ENCODE data around the gene DCDC2B.
"Not testable (repeated sequence)": the region's sequence is repeated elsewhere in the genome, so short reads cannot be mapped to it uniquely, and the experiment has no call there.

The DCDC2B gene

DNA sequence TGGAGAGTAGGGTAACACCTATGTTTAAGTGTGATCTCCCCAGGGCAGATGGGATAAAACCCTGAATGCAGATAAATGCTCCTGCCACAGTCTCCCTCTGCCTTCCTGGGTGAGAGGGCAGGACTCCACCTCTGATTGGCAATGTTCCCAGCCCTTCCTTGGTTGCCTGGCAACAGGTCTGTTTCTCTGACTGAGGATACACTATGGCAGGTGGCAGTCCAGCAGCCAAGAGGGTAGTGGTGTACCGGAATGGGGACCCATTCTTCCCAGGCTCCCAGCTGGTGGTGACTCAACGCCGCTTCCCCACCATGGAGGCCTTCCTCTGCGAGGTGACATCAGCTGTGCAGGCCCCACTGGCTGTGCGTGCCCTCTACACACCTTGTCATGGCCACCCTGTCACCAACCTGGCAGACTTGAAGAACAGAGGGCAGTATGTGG lies at the start of gene DCDC2B:
TSS of gene DCDC2B (plus strand) at position 199 of the 438 bp plus-strand sequence. CDS start at position 204, 5 bp downstream.
- no peak for DNase-seq (ENCODE audit: low read depth)
- H3K4me3 ChIP-seq (ENCODE audit: low read depth, low read length): no peak within 1 kb of the TSS

DNA sequence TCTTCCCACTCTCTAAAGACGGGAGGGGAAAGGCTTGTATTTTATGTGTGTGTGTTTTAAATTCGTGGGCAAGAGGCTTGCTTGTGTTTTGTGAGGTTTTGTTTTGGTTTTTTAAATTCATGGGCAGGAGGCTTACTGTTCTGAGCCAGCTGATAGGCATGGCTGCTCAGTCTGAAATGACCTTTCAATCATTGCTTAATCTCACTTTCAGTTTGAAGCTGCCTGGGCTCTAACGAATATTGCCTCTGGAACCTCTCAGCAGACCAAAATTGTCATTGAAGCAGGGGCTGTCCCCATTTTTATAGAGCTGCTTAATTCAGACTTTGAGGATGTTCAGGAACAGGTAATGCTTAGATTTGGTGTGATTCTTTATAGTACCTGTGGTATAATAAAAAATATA lies 49.7 kb upstream of the DCDC2B start:
- DNase-seq (ENCODE audit: low read depth): no peak
- H3K4me3 ChIP-seq (ENCODE audit: low read depth, low read length): no peak overlapping the region

DNA sequence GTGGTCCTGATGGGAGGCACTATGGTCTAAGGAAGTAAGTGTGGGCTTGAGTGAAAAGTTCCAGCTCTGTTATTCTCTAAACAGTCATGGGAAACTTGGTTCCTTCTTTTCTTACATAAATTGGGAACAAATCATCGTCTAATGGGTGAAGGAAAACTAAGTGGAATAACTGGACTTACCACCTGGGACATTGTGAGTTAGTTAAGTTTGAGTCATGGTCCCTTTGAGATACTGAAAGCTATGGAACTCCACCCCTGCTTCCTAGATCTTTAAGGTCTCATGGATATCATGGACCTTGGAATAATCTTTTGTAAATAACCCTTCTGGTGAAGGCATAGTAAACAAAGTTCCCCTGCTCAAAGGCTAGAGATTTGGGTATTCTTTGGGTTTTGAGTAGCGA lies 45.5 kb upstream of the DCDC2B start:
- DNase-seq (ENCODE audit: low read depth): no peak
- H3K4me3 ChIP-seq (ENCODE audit: low read depth, low read length): no peak overlapping the region

DNA sequence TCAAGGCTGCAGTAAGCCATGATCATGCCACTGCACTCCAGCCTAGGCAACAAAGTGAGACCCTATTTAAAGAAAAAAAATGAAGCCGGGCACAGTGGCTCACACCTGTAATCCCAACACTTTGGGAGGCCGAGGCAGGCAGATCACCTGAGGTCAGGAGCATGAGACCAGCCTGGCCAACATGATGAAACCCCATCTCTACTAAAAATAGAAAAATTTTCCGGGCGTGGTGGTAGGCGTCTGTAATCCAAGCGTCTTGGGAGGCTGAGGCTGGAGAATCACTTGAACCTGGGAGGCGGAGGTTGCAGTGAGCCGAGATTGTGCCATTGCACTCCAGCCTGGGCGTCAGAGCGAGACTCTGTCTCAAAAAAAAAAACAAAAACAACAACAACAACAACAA lies 43.3 kb upstream of the DCDC2B start:
- H3K4me3 ChIP-seq (ENCODE audit: low read depth, low read length): not testable (repeated sequence)

DNA sequence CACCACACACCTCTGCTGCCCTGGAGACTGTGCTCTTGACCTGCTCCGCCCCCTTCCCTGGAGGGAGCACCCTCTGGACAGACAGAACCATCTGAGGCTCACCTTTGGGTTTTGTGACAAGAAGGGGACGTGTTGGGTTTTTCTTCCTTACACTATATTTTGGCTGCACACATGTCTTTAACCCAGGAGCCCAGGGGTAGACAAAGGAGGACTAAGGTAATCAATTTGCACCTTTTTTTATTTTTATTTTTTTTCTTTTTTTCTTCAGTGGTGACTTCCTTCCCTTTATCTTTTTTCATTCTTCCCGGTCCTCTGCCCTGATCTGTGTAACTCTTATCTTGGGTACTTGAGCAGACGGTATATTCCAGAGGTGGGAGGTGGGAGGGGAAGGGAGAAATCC lies 37.9 kb upstream of the DCDC2B start:
- no peak for DNase-seq (ENCODE audit: low read depth)
- H3K4me3 ChIP-seq (ENCODE audit: low read depth, low read length): no peak overlapping the region

More for the DNA sequence above, 43.3 kb upstream of the DCDC2B start:
- DNase-seq (ENCODE audit: low read depth): not testable (repeated sequence)

DNA sequence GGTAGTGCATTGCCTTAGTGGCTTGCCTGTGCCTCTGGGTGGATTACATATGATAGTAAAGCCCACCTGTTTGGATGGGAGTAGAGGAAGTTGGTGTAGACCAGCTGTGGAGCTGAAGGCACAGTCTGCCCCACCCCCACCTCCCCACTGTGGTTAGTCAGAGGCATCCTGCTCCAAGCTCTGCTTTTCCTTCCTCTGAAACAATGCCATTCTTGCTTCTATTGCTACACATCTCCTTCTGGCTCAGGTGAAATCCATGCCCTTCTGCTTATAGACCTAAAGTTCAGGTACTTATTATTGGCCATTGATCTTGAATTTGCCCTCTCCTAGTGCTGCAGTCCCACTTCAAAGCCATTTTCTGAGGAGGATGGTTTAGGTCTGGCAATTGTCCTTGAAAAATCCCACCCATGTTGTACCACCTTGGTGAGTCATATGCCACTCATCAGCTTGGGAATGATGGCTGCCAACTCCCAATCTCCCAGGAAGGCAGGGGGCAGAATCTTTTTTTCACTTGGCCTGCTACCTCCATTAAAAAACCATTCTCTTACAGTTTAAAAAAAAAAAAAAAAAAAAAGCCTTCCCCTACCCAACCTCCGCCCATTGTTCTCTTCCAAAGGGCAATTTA lies 36.2 kb upstream of the DCDC2B start:
- no peak for DNase-seq (ENCODE audit: low read depth)
- H3K4me3 ChIP-seq (ENCODE audit: low read depth, low read length): no peak overlapping the region

DNA sequence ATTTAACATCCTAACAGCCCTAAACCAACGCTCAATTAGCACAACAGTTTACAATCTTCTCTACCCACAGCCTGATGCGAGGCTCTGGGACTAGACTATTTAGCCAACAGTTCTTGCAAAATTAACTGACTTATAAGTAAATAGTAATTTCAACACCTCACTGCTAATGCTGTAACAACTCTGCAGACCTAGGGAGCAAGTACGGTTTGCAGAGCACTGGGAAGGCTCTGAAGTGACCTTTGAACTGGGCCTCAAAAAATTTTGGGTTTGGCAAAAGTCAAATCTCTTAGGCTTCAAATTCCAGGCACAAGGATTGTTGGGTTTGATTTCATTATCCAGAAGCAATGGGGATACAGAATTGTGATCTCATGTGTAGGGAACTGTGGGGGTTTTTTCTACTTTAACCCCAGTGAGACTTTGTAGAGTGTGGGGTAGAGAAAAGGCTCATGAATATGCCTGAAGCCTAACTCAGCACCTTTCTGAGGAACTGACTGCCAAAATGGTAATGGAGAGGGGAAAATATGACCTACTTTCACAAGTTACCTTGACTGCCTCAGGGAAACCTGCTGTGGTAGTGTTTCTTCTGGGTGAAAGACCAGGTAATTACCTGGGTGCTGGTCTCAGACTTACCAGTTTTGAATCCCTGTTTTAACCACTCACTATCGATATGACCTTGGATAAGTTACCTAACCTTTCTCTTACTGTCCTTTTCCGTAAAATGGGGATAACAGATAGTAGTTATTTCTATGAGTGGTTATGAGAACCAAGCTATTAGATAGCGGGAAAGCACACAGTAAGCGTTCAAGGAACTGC lies 30.3 kb upstream of the DCDC2B start:
- H3K4me3 ChIP-seq (ENCODE audit: low read depth, low read length): no peak overlapping the region
- no peak for DNase-seq (ENCODE audit: low read depth)

DNA sequence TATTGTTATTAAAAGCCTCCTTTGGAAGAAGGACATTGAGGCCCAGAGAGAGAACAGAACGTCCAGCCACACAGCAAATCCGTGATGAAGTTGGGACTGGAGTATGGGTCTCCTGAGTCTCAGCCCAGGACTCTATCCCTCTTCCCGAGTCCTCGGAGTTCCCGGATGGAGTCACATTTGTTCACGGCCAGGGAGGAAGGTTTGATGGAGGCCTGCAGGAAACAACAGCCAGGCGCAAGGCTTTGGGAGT lies 29.8 kb upstream of the DCDC2B start:
- DNase-seq (ENCODE audit: low read depth): no peak
- H3K4me3 ChIP-seq (ENCODE audit: low read depth, low read length): peak overlapping the region; percentile 62

DNA sequence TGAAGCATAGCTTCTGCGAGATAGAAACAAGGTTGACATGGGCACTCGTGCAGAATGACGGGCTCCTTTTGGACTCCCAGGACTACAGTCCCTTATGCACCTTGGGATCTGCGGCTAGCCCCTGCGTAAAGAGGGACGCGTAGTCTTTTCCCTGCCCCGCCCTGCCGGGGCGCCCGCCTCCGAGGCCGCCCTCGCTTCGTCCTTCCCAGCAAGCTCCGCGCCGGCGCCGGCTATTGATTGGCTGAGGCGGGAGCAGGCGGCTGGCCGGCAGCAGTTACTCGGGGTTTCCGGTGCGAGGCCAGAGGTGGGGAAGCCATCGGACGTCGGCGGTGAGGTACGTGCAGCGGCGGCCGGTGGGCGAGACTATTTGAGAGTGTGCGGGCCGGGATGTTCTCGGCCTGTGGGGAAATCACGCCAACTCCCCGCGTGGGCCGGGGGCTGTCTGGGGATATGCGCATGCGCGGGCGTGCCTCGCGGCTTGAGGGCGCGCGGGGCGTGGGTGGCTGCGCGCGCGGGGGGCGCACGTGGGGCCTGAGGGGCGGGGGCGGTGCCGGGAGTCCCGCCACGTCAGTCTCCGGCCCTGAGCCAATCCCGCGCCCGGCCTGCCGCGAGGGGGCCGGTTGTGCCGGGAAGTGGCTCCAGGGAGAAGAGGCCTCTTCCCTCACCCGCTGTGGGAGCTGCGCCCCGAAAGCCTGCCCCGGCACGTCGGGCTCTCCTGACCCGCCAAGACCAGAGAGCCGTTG lies 29.3 kb upstream of the DCDC2B start, which contains the start of gene TXLNA:
TSS of gene TXLNA (plus strand) at position 233 of the 743 bp plus-strand sequence. CDS start 671 bp downstream, outside the sequence.
- DNase-seq (ENCODE audit: low read depth): peak; percentile 75

DNA sequence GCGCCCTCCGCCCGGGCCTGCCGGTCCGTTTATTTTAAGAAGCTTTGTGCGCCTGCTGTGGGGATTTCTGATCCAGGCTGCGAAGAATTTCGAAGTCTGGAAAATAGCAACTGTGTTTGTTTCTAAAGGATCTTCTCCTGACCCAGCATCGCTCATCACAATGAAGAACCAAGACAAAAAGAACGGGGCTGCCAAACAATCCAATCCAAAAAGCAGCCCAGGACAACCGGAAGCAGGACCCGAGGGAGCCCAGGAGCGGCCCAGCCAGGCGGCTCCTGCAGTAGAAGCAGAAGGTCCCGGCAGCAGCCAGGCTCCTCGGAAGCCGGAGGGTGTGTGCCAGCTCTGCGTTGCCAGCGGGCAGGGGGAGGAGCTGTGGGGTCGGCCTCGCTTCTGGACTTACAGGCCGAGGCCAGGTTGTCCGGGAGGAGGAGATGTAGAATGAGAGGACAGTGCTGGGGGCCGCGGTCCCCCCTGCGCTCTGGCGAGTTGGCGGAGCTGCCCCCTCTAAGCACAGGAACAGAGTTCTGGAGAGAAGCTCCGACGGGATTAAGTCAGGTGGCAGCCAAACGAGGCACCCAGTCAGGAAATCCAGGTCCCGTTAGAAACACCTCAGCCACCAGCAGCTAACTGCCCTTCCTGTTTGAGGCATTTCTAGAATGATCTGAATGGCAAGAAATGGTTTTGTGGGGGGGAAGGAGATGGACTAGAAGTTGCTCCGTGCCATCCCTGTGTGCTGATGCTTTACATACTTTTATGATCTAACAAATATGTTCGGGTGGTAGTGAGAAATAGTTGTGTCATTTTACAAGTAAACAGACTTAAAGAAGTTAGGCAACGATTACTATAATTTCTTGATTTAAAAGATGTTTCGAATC lies 28.5 kb upstream of the DCDC2B start:
- no peak for DNase-seq (ENCODE audit: low read depth)
- peak overlapping the region; percentile 62 for H3K4me3 ChIP-seq (ENCODE audit: low read depth, low read length)

More for the DNA sequence above, 29.3 kb upstream of the DCDC2B start, which contains the start of gene TXLNA:
- H3K4me3 ChIP-seq (ENCODE audit: low read depth, low read length): peak within 1 kb of the TSS; percentile 62

DNA sequence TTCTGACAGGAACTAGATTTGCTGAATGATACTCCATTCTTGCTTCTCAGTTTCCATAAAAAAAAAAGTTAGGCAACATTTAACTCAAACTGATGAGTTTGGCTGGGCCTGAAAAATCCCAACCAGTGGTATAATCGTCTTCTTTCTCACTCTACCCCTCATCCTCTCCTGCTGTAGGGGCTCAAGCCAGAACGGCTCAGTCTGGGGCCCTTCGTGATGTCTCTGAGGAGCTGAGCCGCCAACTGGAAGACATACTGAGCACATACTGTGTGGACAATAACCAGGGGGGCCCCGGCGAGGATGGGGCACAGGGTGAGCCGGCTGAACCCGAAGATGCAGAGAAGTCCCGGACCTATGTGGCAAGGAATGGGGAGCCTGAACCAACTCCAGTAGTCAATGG lies 27.8 kb upstream of the DCDC2B start:
- peak overlapping the region; percentile 62 for H3K4me3 ChIP-seq (ENCODE audit: low read depth, low read length)
- DNase-seq (ENCODE audit: low read depth): no peak

DNA sequence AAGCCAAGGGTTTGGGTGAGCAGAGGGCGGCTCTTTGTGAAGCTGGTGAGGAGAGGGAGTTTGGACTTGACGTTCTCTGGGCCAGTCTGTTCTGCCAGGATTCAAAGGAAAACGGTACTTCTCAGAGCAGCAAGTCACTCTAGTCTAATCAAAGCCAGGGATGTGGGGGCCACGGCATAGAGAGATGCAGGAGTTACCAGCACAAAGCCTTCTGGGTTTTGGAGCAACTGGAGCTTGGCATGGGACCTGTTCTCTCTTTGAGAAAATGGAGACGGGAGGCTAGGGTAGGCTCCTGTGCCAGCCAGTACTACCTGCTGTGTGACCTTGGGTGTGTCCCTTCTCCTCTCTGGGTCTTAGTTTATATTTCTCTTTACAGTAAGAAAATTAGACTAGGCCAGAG lies 27.3 kb upstream of the DCDC2B start:
- H3K4me3 ChIP-seq (ENCODE audit: low read depth, low read length): peak overlapping the region; percentile 62
- DNase-seq (ENCODE audit: low read depth): no peak

DNA sequence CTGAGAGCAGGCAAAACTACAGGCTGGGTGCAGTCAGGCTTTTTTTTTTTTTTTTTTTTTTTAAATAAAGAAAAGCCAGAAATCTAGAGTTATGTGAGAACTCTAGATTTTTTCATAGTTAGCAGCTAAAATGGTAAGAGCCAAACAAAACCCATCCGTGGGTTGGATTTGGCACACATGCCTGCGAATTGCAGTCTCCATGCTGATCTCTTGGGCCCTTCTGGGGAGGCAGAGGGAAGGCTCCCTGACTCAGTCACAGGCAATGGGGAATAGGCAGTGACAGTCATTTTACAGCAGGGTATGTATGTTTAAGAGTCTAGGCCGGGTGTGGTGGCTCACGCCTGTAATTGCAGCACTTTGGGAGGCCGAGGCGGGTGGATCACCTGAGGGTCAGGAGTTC lies 26.8 kb upstream of the DCDC2B start:
- peak overlapping the region; percentile 62 for H3K4me3 ChIP-seq (ENCODE audit: low read depth, low read length)
- no peak for DNase-seq (ENCODE audit: low read depth)

DNA sequence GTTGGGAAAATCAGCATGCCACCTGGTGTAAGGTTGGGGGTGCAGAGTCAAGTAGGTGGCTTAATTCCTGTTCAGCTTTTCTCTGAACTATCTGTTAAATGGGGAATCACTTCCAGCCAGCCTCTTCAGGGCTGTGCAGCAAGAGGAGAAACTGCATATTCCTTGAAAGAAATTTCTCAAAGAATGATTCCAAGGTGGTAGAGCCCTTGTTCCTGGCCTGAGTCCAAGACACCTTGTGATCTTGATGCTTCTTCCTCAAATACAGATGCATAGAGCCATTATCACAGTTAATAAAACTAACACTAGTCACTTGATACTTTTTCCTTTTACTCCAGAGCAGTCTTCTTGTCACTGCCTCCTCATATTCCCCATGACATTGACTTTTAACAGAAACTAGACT lies 24.2 kb upstream of the DCDC2B start:
- DNase-seq (ENCODE audit: low read depth): no peak
- no peak overlapping the region for H3K4me3 ChIP-seq (ENCODE audit: low read depth, low read length)

DNA sequence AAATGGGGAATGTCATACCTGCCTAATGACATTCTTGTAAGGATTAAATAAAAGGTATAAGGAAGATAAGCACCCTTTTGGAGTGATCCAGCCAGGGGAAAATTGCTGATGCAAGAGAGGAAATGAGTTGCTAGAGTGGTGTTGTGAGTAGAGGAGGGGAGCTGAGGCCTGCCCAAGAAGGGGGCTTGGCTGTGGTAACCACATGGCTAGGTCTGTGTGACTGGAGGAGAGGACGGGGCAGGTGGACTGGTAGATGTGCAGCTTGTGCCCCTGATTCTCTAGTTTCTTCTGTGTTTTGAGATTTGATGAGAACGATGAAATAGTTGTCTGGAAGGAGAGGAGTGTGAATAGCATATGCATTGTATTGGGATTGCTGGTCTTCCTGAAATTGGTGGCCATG lies 22.8 kb upstream of the DCDC2B start:
- no peak for DNase-seq (ENCODE audit: low read depth)
- no peak overlapping the region for H3K4me3 ChIP-seq (ENCODE audit: low read depth, low read length)

DNA sequence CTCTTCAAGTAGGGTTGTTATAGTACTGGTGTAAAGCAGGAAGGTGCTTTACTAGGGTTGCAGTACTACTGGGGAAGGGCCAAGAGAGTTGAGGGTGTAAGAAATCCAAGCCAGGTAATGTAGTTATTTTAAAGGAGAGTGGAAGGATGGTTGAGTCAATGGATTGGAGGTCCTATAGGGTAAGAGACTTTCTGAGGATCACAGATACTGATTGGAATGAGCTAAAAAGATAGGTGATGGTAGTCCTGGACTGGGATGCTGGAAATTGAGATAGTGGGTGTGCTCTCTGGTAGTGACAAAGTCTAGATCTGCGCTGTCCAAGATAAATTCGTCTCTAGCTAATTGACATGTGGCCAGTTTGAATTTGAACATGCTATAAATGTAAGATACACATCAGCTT lies 22.4 kb upstream of the DCDC2B start:
- DNase-seq (ENCODE audit: low read depth): no peak
- no peak overlapping the region for H3K4me3 ChIP-seq (ENCODE audit: low read depth, low read length)

DNA sequence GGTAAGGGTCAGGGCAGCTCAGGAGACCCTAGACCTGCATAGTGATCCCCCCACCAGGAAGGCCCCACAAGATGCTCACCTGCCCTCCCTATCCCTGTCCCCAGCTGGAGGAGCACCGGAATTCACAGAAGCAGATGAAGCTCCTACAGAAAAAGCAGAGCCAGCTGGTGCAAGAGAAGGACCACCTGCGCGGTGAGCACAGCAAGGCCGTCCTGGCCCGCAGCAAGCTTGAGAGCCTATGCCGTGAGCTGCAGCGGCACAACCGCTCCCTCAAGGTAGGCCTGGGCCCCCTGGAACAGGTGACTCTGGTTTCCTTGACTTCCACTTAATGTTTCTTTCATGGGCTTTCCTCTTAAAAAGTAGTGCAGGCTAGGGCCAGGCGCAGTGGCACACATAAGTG lies 21.0 kb upstream of the DCDC2B start:
- no peak overlapping the region for H3K4me3 ChIP-seq (ENCODE audit: low read depth, low read length)
- DNase-seq (ENCODE audit: low read depth): no peak

DNA sequence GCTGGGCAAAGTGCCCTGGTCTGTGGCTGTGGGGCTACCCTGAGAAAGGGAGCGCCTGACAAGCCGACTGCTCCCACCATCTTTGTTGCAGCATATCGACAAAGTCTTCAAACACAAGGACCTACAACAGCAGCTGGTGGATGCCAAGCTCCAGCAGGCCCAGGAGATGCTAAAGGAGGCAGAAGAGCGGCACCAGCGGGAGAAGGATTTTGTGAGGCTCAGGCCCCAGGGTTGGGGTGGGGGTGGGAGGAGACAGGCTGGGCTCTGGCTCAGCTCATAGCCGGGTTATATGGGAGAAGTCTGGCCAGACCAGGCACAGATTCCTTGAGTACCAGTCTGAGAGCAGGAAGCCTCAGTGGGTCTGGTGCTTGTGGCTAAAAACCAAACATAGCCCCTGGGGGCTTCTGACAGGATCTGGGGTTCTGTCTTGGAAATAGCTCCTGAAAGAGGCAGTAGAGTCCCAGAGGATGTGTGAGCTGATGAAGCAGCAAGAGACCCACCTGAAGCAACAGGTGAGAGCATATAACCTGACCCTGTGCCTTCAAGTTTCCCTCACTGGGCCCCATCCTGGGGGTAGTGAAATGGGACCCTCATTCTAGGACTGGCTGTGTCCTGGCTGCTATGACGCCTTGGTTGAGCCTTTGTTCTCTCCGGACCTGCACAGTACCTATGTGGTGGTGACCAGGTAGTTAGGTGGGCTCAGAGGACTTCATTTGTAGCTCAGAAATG lies 16.5 kb upstream of the DCDC2B start:
- no peak for DNase-seq (ENCODE audit: low read depth)
- no peak overlapping the region for H3K4me3 ChIP-seq (ENCODE audit: low read depth, low read length)

DNA sequence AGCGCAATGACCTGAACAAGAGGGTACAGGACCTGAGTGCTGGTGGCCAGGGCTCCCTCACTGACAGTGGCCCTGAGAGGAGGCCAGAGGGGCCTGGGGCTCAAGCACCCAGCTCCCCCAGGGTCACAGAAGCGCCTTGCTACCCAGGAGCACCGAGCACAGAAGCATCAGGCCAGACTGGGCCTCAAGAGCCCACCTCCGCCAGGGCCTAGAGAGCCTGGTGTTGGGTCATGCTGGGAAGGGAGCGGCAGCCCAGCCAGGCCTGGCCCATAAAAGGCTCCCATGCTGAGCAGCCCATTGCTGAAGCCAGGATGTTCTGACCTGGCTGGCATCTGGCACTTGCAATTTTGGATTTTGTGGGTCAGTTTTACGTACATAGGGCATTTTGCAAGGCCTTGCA lies 13.9 kb upstream of the DCDC2B start:
- DNase-seq (ENCODE audit: low read depth): no peak
- no peak overlapping the region for H3K4me3 ChIP-seq (ENCODE audit: low read depth, low read length)
